ENCODE data around the gene RYR2.

GRCh38 chr1:237269938-237270337 lies 228.0 kb downstream of the RYR2 start:
- TF ChIP-seq, protein P1, sequence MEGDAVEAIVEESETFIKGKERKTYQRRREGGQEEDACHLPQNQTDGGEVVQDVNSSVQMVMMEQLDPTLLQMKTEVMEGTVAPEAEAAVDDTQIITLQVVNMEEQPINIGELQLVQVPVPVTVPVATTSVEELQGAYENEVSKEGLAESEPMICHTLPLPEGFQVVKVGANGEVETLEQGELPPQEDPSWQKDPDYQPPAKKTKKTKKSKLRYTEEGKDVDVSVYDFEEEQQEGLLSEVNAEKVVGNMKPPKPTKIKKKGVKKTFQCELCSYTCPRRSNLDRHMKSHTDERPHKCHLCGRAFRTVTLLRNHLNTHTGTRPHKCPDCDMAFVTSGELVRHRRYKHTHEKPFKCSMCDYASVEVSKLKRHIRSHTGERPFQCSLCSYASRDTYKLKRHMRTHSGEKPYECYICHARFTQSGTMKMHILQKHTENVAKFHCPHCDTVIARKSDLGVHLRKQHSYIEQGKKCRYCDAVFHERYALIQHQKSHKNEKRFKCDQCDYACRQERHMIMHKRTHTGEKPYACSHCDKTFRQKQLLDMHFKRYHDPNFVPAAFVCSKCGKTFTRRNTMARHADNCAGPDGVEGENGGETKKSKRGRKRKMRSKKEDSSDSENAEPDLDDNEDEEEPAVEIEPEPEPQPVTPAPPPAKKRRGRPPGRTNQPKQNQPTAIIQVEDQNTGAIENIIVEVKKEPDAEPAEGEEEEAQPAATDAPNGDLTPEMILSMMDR (IDR thresholded peaks at IDR 0.05) = no peak
- TF ChIP-seq MAX (IDR thresholded peaks at IDR 0.05; ENCODE audit: low read depth) (no peak), GABPA (IDR thresholded peaks at IDR 0.05; ENCODE audit: low read depth) (no peak)

All from SK-N-SH (cell line).